Measurements from ENCODE around the gene NMUR1.

DNA sequence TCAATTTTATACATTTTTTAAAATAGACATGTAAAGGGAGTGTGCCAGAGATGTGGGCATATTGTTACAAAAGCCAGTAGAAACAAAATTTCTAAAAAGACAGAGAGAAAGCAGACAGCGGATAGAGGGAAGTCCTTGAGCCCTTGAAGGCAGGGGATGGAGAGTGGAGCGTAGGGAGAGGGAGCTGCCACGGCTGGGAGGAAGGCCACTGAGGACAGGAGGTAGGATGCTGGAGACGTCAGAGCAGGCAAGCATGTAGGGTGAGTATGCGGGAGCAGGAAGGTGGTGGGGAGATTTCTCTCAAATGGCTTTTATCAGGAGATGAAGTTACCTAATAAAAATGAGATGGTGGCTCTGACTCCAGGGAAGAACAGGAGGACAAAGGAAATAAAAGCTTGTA is 41.9 kb downstream of the NMUR1 start:
- TF ChIP-seq NR3C1 (IDR thresholded peaks at IDR 0.05) (no peak), ZC3H11A (IDR thresholded peaks at IDR 0.05) (no peak), CHD2 (IDR thresholded peaks at IDR 0.05; ENCODE audit: low read length, partially characterized antibody) (no peak), MAFK (IDR thresholded peaks at IDR 0.05; ENCODE audit: partially characterized antibody) (no peak)
- TF ChIP-seq, protein P1, sequence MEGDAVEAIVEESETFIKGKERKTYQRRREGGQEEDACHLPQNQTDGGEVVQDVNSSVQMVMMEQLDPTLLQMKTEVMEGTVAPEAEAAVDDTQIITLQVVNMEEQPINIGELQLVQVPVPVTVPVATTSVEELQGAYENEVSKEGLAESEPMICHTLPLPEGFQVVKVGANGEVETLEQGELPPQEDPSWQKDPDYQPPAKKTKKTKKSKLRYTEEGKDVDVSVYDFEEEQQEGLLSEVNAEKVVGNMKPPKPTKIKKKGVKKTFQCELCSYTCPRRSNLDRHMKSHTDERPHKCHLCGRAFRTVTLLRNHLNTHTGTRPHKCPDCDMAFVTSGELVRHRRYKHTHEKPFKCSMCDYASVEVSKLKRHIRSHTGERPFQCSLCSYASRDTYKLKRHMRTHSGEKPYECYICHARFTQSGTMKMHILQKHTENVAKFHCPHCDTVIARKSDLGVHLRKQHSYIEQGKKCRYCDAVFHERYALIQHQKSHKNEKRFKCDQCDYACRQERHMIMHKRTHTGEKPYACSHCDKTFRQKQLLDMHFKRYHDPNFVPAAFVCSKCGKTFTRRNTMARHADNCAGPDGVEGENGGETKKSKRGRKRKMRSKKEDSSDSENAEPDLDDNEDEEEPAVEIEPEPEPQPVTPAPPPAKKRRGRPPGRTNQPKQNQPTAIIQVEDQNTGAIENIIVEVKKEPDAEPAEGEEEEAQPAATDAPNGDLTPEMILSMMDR (IDR thresholded peaks at IDR 0.05), result no peak
- TF ChIP-seq, protein P2, sequence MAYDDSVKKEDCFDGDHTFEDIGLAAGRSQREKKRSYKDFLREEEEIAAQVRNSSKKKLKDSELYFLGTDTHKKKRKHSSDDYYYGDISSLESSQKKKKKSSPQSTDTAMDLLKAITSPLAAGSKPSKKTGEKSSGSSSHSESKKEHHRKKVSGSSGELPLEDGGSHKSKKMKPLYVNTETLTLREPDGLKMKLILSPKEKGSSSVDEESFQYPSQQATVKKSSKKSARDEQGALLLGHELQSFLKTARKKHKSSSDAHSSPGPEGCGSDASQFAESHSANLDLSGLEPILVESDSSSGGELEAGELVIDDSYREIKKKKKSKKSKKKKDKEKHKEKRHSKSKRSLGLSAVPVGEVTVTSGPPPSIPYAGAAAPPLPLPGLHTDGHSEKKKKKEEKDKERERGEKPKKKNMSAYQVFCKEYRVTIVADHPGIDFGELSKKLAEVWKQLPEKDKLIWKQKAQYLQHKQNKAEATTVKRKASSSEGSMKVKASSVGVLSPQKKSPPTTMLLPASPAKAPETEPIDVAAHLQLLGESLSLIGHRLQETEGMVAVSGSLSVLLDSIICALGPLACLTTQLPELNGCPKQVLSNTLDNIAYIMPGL (CRISPR knock-in tag; IDR thresholded peaks at IDR 0.05; ENCODE audit: borderline replicate concordance), result no peak

All from A549 (cell line).